ENCODE data around the gene MYO15A.

Gene MYO15A

GRCh38 chr17:18167421-18167820 is 58.9 kb downstream of the MYO15A start:
- Histone ChIP-seq H3K9me3 (replicated peaks; ENCODE audit: insufficient read depth, low read length) (no peaks in the 10 kb centered on the region), H3K79me2 (ENCODE audit: low read length) (no peaks in the 10 kb centered on the region), H4K20me1 (ENCODE audit: insufficient read depth, low read length) (no peaks in the 10 kb centered on the region), H2AFZ (ENCODE audit: low read length) (no peak overlapping the region), H3K4me1 (ENCODE audit: low read length) (no peaks in the 10 kb centered on the region), H3K9me2 (replicated peaks; ENCODE audit: insufficient read depth, low read length) (no peaks in the 10 kb centered on the region), H3K4me2 (ENCODE audit: low read depth, low read length) (no peak overlapping the region), H3F3A (ENCODE audit: insufficient read depth, low read length) (no peaks in the 10 kb centered on the region), H3K4me3 (ENCODE audit: low read length) (no peak overlapping the region), H3K36me3 (replicated peaks; ENCODE audit: insufficient read depth, low read length) (no peaks in the 10 kb centered on the region), H3K9ac (ENCODE audit: low read length) (no peak overlapping the region), H3K27me3 (replicated peaks; ENCODE audit: insufficient read depth, low read length) (no peaks in the 10 kb centered on the region), H3K27ac (ENCODE audit: low read length) (no peak overlapping the region)
- no peak for DNase-seq
- TF ChIP-seq CTCF (IDR thresholded peaks at IDR 0.05; ENCODE audit: low read length) (no peak), EZH2 (optimal IDR thresholded peaks at IDR 0.05; ENCODE audit: low read depth, low read length) (no peak), EZH2phosphoT487 (IDR thresholded peaks at IDR 0.05; ENCODE audit: low read length) (no peak)

GRCh38 chr17:18172531-18173278 is 64.1 kb downstream of the MYO15A start:
- no peaks in the 10 kb centered on the region for H3K36me3 ChIP-seq (replicated peaks; ENCODE audit: insufficient read depth, low read length)
- H3K4me3 ChIP-seq (ENCODE audit: low read length), result no peak overlapping the region
- H3K9ac ChIP-seq (ENCODE audit: low read length), result no peak overlapping the region
- H3K27ac ChIP-seq (ENCODE audit: low read length), result no peak overlapping the region
- no peaks in the 10 kb centered on the region for H3K9me2 ChIP-seq (replicated peaks; ENCODE audit: insufficient read depth, low read length)
- no peak overlapping the region for H3K4me2 ChIP-seq (ENCODE audit: low read depth, low read length)
- no peak overlapping the region for H2AFZ ChIP-seq (ENCODE audit: low read length)
- H3F3A ChIP-seq (ENCODE audit: insufficient read depth, low read length), result no peaks in the 10 kb centered on the region
- H3K9me3 ChIP-seq (replicated peaks; ENCODE audit: insufficient read depth, low read length), result no peaks in the 10 kb centered on the region
- no peaks in the 10 kb centered on the region for H3K27me3 ChIP-seq (replicated peaks; ENCODE audit: insufficient read depth, low read length)
- no peak for DNase-seq
- H4K20me1 ChIP-seq (ENCODE audit: insufficient read depth, low read length), result no peaks in the 10 kb centered on the region
- H3K79me2 ChIP-seq (ENCODE audit: low read length), result no peaks in the 10 kb centered on the region
- TF ChIP-seq EZH2phosphoT487 (IDR thresholded peaks at IDR 0.05; ENCODE audit: low read length) (no peak), EZH2 (optimal IDR thresholded peaks at IDR 0.05; ENCODE audit: low read depth, low read length) (no peak), CTCF (IDR thresholded peaks at IDR 0.05; ENCODE audit: low read length) (no peak)
- H3K4me1 ChIP-seq (ENCODE audit: low read length), result no peaks in the 10 kb centered on the region; the same call in 1 of the 2 replicates

GRCh38 chr17:18173740-18174139 is 65.2 kb downstream of the MYO15A start:
- Histone ChIP-seq H3K27ac (ENCODE audit: low read length) (no peak overlapping the region), H3K9ac (ENCODE audit: low read length) (no peak overlapping the region), H4K20me1 (ENCODE audit: insufficient read depth, low read length) (no peaks in the 10 kb centered on the region), H3K4me3 (ENCODE audit: low read length) (no peak overlapping the region), H3F3A (ENCODE audit: insufficient read depth, low read length) (no peaks in the 10 kb centered on the region), H3K27me3 (replicated peaks; ENCODE audit: insufficient read depth, low read length) (no peaks in the 10 kb centered on the region), H3K36me3 (replicated peaks; ENCODE audit: insufficient read depth, low read length) (no peaks in the 10 kb centered on the region), H3K9me3 (replicated peaks; ENCODE audit: insufficient read depth, low read length) (no peaks in the 10 kb centered on the region), H3K4me1 (ENCODE audit: low read length) (no peaks in the 10 kb centered on the region; the same call in 1 of the 2 replicates), H3K9me2 (replicated peaks; ENCODE audit: insufficient read depth, low read length) (no peaks in the 10 kb centered on the region), H2AFZ (ENCODE audit: low read length) (no peak overlapping the region), H3K79me2 (ENCODE audit: low read length) (no peaks in the 10 kb centered on the region), H3K4me2 (ENCODE audit: low read depth, low read length) (no peak overlapping the region)
- DNase-seq, result no peak
- TF ChIP-seq EZH2phosphoT487 (IDR thresholded peaks at IDR 0.05; ENCODE audit: low read length) (no peak), EZH2 (optimal IDR thresholded peaks at IDR 0.05; ENCODE audit: low read depth, low read length) (no peak), CTCF (IDR thresholded peaks at IDR 0.05; ENCODE audit: low read length) (no peak)
